SK-N-SH (cell line): Measurements from ENCODE around the gene RBMS1. TPM values are rescaled to one million over a fixed set of nuclear protein-coding genes. Genes with fewer than 3 reads are reported as not detected.
A peak's percentile ranks its signal among the peaks of the same experiment; 100 is the strongest.

Experiments used
- CTCF ChIA-PET: fragments of 300-600, 350-600 bp; formaldehyde crosslinking; extraction: SDS; loops from one replicate; lab custom pipeline; 2021; lab: Yijun Ruan, JAX
- POLR2A ChIA-PET: fragments of 350-600 bp; sonication (Branson Sonifier 250); formaldehyde crosslinking; extraction: SDS; loops from one replicate; lab custom pipeline; 2020; ENCODE audit warnings: antibody characterized with exemption, inconsistent platforms; lab: Yijun Ruan, JAX
- DNase-seq: peaks from one replicate; pipeline ENCODE4 v3.0.0; 2012
- H2AFZ ChIP-seq: fragments of 200-600 bp; sonication (generic); 2 replicates; pipeline ENCODE4 v1.8.1; 2016; ENCODE audit warnings: antibody characterized with exemption, mild to moderate bottlenecking, low read depth
- H3F3A ChIP-seq: fragments of 200-600 bp; sonication (generic); replicated peaks from 2 replicates; pipeline ENCODE3; 2016; ENCODE audit warnings: antibody characterized with exemption, mild to moderate bottlenecking; ENCODE audit not compliant: insufficient read depth
- H3K27ac ChIP-seq, 2 experiments: fragments of 200-500 bp in 1 of 2; fragments of 200-600 bp in 1 of 2; sonication (Bioruptor generic) in 1 of 2; sonication (generic), shearing (Covaris generic) in 1 of 2; 2 replicates each; pipeline versions ENCODE4 v1.5.1 to v1.6.1; 2014 to 2016; ENCODE audit warnings: low read depth in 2 of 2, inconsistent platforms in 1 of 2, low read length in 1 of 2, mild to moderate bottlenecking in 1 of 2, mixed read lengths in 1 of 2
- H3K27me3 ChIP-seq: fragments of 200-600 bp; sonication (generic), shearing (Covaris generic); 2 replicates; pipeline ENCODE4 v1.6.1; 2016; ENCODE audit warnings: mixed run types; ENCODE audit not compliant: insufficient read depth
- H3K36me3 ChIP-seq, 2 experiments: fragments of 200-500 bp in 1 of 2; fragments of 200-600 bp in 1 of 2; sonication (Bioruptor generic) in 1 of 2; sonication (generic) in 1 of 2; replicated peaks in 1 of 2; 2 replicates each; pipeline versions ENCODE3 to v1.5.1; 2014 to 2016; ENCODE audit warnings: low read length in 1 of 2, mild to moderate bottlenecking in 1 of 2; ENCODE audit not compliant: insufficient read depth in 2 of 2, control insufficient read depth in 1 of 2
- H3K4me1 ChIP-seq, 2 experiments: fragments of 200-500 bp in 1 of 2; fragments of 200-600 bp in 1 of 2; sonication (Bioruptor generic) in 1 of 2; sonication (generic), shearing (Covaris generic) in 1 of 2; 2 replicates each; pipeline versions ENCODE4 v1.5.1 to v1.6.1; 2014 to 2016; ENCODE audit warnings: low read depth in 1 of 2, low read length in 1 of 2, mixed run types in 1 of 2; ENCODE audit not compliant: insufficient read depth in 2 of 2, control insufficient read depth in 1 of 2
- H3K4me2 ChIP-seq: fragments of 200-600 bp; sonication (generic), shearing (Covaris generic); 2 replicates; pipeline ENCODE4 v1.6.1; 2017; ENCODE audit warnings: mixed run types
- H3K4me3 ChIP-seq, 2 experiments: fragments of 200-500 bp in 1 of 2; fragments of 200-600 bp in 1 of 2; sonication (Bioruptor generic) in 1 of 2; sonication (generic), shearing (Covaris generic) in 1 of 2; 2 replicates each; pipeline versions ENCODE4 v1.5.1 to v1.8.1; 2014 to 2016; ENCODE audit warnings: low read depth in 2 of 2, inconsistent platforms in 1 of 2, low read length in 1 of 2, mild to moderate bottlenecking in 1 of 2, mixed read lengths in 1 of 2, moderate library complexity in 1 of 2
- H3K79me2 ChIP-seq: fragments of 200-600 bp; sonication (generic); 2 replicates; pipeline ENCODE4 v1.8.1; 2017; ENCODE audit warnings: mild to moderate bottlenecking; ENCODE audit not compliant: insufficient read depth
- H3K9ac ChIP-seq: fragments of 200-600 bp; sonication (generic); 2 replicates; pipeline ENCODE4 v1.6.1; 2017; ENCODE audit warnings: mixed run types
- H3K9me2 ChIP-seq: fragments of 200-600 bp; sonication (generic); 2 replicates; pipeline ENCODE4 v1.6.1; 2017; ENCODE audit warnings: mixed run types
- H3K9me3 ChIP-seq: fragments of 200-600 bp; sonication (generic); 2 replicates; pipeline ENCODE4 v1.6.1; 2017; ENCODE audit warnings: mixed run types, mild to moderate bottlenecking, moderate library complexity
- H4K20me1 ChIP-seq: fragments of 200-600 bp; sonication (generic); 2 replicates; pipeline ENCODE4 v1.6.1; 2017; ENCODE audit warnings: mild to moderate bottlenecking, mixed run types; ENCODE audit not compliant: insufficient read depth
- CHD2 ChIP-seq: fragments of 150-350 bp; IDR thresholded peaks from 2 replicates; pipeline ENCODE4 v1.6.1; 2018; ENCODE audit warnings: low read length; ENCODE audit not compliant: partially characterized antibody
- GABPA ChIP-seq: IDR thresholded peaks from 2 replicates; pipeline ENCODE4 v1.4.0; 2012; ENCODE audit warnings: low read depth, mild to moderate bottlenecking
- JUND ChIP-seq: IDR thresholded peaks from 2 replicates; pipeline ENCODE4 v1.4.0; 2012
- MAX ChIP-seq: IDR thresholded peaks from 2 replicates; pipeline ENCODE4 v1.4.0; 2012; ENCODE audit warnings: low read depth
- NRF1 ChIP-seq: IDR thresholded peaks from 2 replicates; pipeline ENCODE4 v1.6.1; 2012; ENCODE audit warnings: low read depth, mild to moderate bottlenecking, low read length
- PBX3 ChIP-seq: IDR thresholded peaks from 2 replicates; pipeline ENCODE4; 2012
- POLR2AphosphoS5 ChIP-seq: IDR thresholded peaks from 2 replicates; pipeline ENCODE4 v1.6.1; 2012; ENCODE audit warnings: low read depth, low read length
- RAD21 ChIP-seq: IDR thresholded peaks from 2 replicates; pipeline ENCODE4 v1.6.1; 2012; ENCODE audit warnings: mild to moderate bottlenecking, low read length
- RCOR1 ChIP-seq: fragments of 150-350 bp; IDR thresholded peaks from 2 replicates; pipeline ENCODE4 v1.6.1; 2017; ENCODE audit warnings: antibody characterized with exemption, low read length
- RXRA ChIP-seq: IDR thresholded peaks from 2 replicates; pipeline ENCODE4 v1.4.0; 2012; ENCODE audit warnings: low read depth, mild to moderate bottlenecking, borderline replicate concordance
- SIN3A ChIP-seq: IDR thresholded peaks from 2 replicates; pipeline ENCODE4 v1.6.1; 2012; ENCODE audit warnings: low read depth, mild to moderate bottlenecking, low read length, moderate library complexity, borderline replicate concordance
- SMC3 ChIP-seq: IDR thresholded peaks from 2 replicates; pipeline ENCODE4 v1.6.1; 2012; ENCODE audit warnings: low read depth, low read length, improper control_type of control experiment
- TAF1 ChIP-seq: IDR thresholded peaks from 2 replicates; pipeline ENCODE4 v1.6.1; 2012; ENCODE audit warnings: low read depth, mild to moderate bottlenecking, low read length, moderate library complexity, borderline replicate concordance
- TCF12 ChIP-seq: IDR thresholded peaks from 2 replicates; pipeline ENCODE4 v1.4.0; 2012
- TEAD4 ChIP-seq: IDR thresholded peaks from 2 replicates; pipeline ENCODE4 v1.4.0; 2012; ENCODE audit warnings: mild to moderate bottlenecking, borderline replicate concordance; ENCODE audit not compliant: insufficient read depth
- USF2 ChIP-seq: fragments of 150-350 bp; IDR thresholded peaks from 2 replicates; pipeline ENCODE4 v1.6.1; 2017; ENCODE audit warnings: antibody characterized with exemption, low read length, low read depth, borderline replicate concordance
- ZBTB33 ChIP-seq: IDR thresholded peaks from 2 replicates; pipeline ENCODE4 v1.4.0; 2012; ENCODE audit warnings: low read depth, borderline replicate concordance
- WGBS: methylation state at CpG from one replicate; pipeline ENCODE4 v1.1.6; 2017; ENCODE audit warnings: low lambda C conversion rate; 5-methylcytosine and 5-hydroxymethylcytosine counted together
- polyA plus RNA-seq, 3 experiments: library from polyadenylated mRNA; depleted of rRNA; stranded (reverse); fragments of >200 nt; gene quantifications; 2 replicates each; pipeline ENCODE4 v1.2.3, GENCODE V29; 2012

The RBMS1 gene
- polyA plus RNA-seq (2012; rRNA removed) = 56.5 and 63.8 TPM in 2 replicates
- polyA plus RNA-seq (2012; cell fraction: cytosol; rRNA removed) = 61.4 and 63.8 TPM in 2 replicates
- 46.6 and 88.8 TPM in 2 replicates for polyA plus RNA-seq (2012; cell fraction: nucleus; rRNA removed)

- DNase-seq = peak; percentile 92
- H3K27ac ChIP-seq = peak within 1 kb of the TSS; percentile 91 to 97
- H3K27me3 ChIP-seq = no peaks in the 10 kb centered on the region
- under 1% methylated on average over 47 of the region's 66 CpGs for WGBS
- peaks cover 14 to 15% of the 10 kb centered on the region in 2 experiments; a peak in 3 of 4 replicates for H3K4me1 ChIP-seq
- no peaks in the 10 kb centered on the region for H3K9me3 ChIP-seq
- H3K9me2 ChIP-seq = no peaks in the 10 kb centered on the region
- peak within 1 kb of the TSS; percentile 72 for H3K4me2 ChIP-seq
- CTCF ChIA-PET = interaction anchor here (0.6 to 1.7 kb wide), 4 partner anchors 65 to 501 kb away, joined by 3 to 4 read pairs (median 4); no protein-coding TSS in a partner anchor
- peak within 1 kb of the TSS; percentile 97 for H3K9ac ChIP-seq
- POLR2A ChIA-PET = interaction anchor here (1.0 kb wide), 1 partner anchor 93 kb away, joined by 5 read pairs; no protein-coding TSS in a partner anchor
- H3F3A ChIP-seq = peaks cover 27% of the 10 kb centered on the region
- TF ChIP-seq TEAD4 (no peak), SMC3 (0 out of 2 replicates have a peak, but pooled peaks have one; percentile 20), TAF1 (peak; percentile 73; the same call in 1 of the 2 replicates), POLR2AphosphoS5 (peak; percentile 15), CHD2 (peak; percentile 60), MAX (peak; percentile 16; the same call in 1 of the 2 replicates), TCF12 (no peak)
- TF ChIP-seq, all 33 proteins: peak for 5
- Histone ChIP-seq H3K4me3 (peak within 1 kb of the TSS; percentile 59 to 96), H3K79me2 (peaks cover 46% of the 10 kb centered on the region), H4K20me1 (peaks cover 16% of the 10 kb centered on the region), H3K36me3 (no peaks in the 10 kb centered on the region), H2AFZ (peak within 1 kb of the TSS; percentile 75)
These were observed at the start of gene RBMS1 for GRCh38 chr2:160493227-160494028. Gene RBMS1 (minus strand): TSS chr2:160493807. CDS start chr2:160493363, 444 bp downstream.

GRCh38 chr2:160541745-160542144, 48.1 kb upstream of the RBMS1 start:
- H4K20me1 ChIP-seq = no peaks in the 10 kb centered on the region
- no peaks in the 10 kb centered on the region for H3K4me1 ChIP-seq
- no peak overlapping the region for H3K4me3 ChIP-seq
- ChIA-PET POLR2A (no interaction called here), CTCF (no interaction called here)
- no peak for TF ChIP-seq PBX3
- no peak for TF ChIP-seq USF2
- no peak for TF ChIP-seq RCOR1
- TF ChIP-seq SIN3A = no peak
- TF ChIP-seq GABPA = no peak
- TF ChIP-seq RAD21 = no peak
- TF ChIP-seq ZBTB33 = no peak
- no peak for TF ChIP-seq NRF1
- no peak for TF ChIP-seq RXRA
- no peak for TF ChIP-seq JUND
- no peak for TF ChIP-seq TEAD4
- H3K36me3 ChIP-seq = no peaks in the 10 kb centered on the region
- no peaks in the 10 kb centered on the region for H3K79me2 ChIP-seq
- no peak overlapping the region for H3K27ac ChIP-seq
- WGBS = 73% methylated on average over 3 of the region's 3 CpGs
- H2AFZ ChIP-seq = no peak overlapping the region
- no peaks in the 10 kb centered on the region for H3K9me2 ChIP-seq
- 0 out of 2 replicates have a peak, but pooled peaks cover 3% of the 10 kb centered on the region for H3K9me3 ChIP-seq
- H3K9ac ChIP-seq = no peak overlapping the region
- no peaks in the 10 kb centered on the region for H3K27me3 ChIP-seq
- no peak for DNase-seq
- H3F3A ChIP-seq = no peaks in the 10 kb centered on the region
- no peak overlapping the region for H3K4me2 ChIP-seq
